Esophagus (tissue), 2 donors: ENCODE data around the gene SLC9A8. TPM values are rescaled to one million over a fixed set of nuclear protein-coding genes. Genes with fewer than 3 reads are reported as not detected.
"Not testable (repeated sequence)": the region's sequence is repeated elsewhere in the genome, so short reads cannot be mapped to it uniquely, and the experiment has no call there.

Experiments
- H3K27ac ChIP-seq, 2 donors: one replicate each; pipeline ENCODE4 v1.5.1; 2013; ENCODE audit warnings: low read depth in 2 of 2, mild to moderate bottlenecking in 2 of 2, inconsistent platforms in 1 of 2, low read length in 1 of 2, moderate library complexity in 1 of 2
- H3K27me3 ChIP-seq, 2 donors: one replicate each; pipeline ENCODE4 v1.6.1; 2013; ENCODE audit warnings: low read length in 2 of 2, control low read depth in 1 of 2, mild to moderate bottlenecking in 1 of 2; ENCODE audit not compliant: insufficient read depth in 2 of 2, control insufficient read depth in 1 of 2
- H3K36me3 ChIP-seq, 2 donors: one replicate each; pipeline ENCODE4 v1.6.1; 2013; ENCODE audit warnings: low read length in 1 of 2; ENCODE audit not compliant: control insufficient read depth in 2 of 2, insufficient read depth in 2 of 2
- H3K4me1 ChIP-seq, 2 donors: one replicate each; pipeline ENCODE4 v1.6.1; 2013; ENCODE audit warnings: low read length in 1 of 2; ENCODE audit not compliant: control insufficient read depth in 2 of 2, insufficient read depth in 2 of 2
- H3K4me3 ChIP-seq, 2 donors: one replicate each; pipeline ENCODE4 v1.5.1; 2013; ENCODE audit warnings: low read length in 2 of 2, mild to moderate bottlenecking in 2 of 2, low read depth in 1 of 2, moderate library complexity in 1 of 2
- H3K9me3 ChIP-seq, 2 donors: one replicate each; pipeline ENCODE4 v1.6.1; 2013; ENCODE audit warnings: mild to moderate bottlenecking in 2 of 2, low read depth in 1 of 2, low read length in 1 of 2, moderate library complexity in 1 of 2; ENCODE audit not compliant: control insufficient read depth in 2 of 2, insufficient read depth in 1 of 2
- WGBS, 2 donors: extraction: QIAGEN DNeasy Blood & Tissue Kit; methylation state at CpG; one replicate each; pipeline ENCODE4 v1.1.7; 2013; 5-methylcytosine and 5-hydroxymethylcytosine counted together
- polyA plus RNA-seq, 2 donors: library from polyadenylated mRNA; stranded (reverse); fragments of 200-250 nt; gene quantifications; one replicate each; pipeline ENCODE4 v1.2.3, GENCODE V29; 2013
- donor health status: healthy with polysubstance abuse.
- donor health status: Bipolar disorder and iron deficiency.

Gene SLC9A8
- polyA plus RNA-seq, 2 donors: 11.5 to 16.6 TPM

DNA sequence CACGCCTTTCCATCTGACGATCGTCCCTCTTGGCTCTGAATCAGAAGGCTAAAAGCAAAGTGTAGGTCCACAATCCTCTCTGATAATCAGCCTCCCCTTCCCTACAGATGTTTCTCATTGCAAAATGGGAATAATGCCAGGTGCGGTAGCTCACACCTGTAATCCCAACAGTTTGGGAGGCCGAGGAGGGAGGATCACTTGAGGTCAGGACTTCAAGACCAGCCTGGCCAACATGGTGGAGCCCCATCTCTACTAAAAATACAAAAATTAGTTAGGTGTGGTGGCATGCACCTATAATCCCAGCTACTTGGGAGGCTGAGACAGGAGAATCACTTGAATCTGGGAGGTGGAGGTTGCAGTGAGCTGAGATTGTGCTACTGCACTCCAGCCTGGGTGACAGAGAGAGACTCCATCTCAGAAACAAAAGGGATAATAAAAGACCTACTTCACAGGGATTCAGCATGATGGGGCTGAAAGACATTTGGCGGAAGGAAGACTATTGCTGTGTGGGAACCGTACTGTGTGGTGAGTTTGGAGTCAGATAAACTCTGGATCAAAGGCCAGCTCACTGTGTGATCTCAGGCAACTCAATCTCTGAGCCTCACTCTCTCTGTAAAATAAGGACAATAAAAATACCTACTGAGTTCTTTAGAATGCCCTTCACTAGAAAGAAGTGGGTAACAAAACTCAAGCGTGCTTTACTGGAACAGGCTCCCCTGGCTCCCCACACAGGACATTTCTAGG is 15.9 kb upstream of the SLC9A8 start:
- Histone ChIP-seq H3K9me3 (no peaks in the 10 kb centered on the region), H3K4me3 (no peak overlapping the region), H3K27ac (no peak overlapping the region), H3K36me3 (no peaks in the 10 kb centered on the region), H3K27me3 (no peaks in the 10 kb centered on the region), H3K4me1 (no peaks in the 10 kb centered on the region)
- 75 to 89% methylated on average over 8 of the region's 8 CpGs for WGBS, 2 donors

DNA sequence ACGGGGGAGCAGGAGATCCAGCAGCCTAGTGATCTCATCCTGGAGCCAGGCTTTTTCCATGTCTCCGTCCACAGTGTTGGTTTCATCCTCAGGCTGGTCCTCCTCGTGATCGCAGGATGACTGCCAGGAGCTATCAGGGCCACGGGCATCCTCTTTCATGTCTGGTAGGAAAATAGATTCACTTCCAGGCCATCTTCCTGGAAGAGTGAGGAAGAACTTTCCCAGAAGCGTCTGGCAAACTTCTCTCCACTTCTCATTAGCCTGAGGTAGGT is 15.3 kb upstream of the SLC9A8 start:
- no peaks in the 10 kb centered on the region for H3K4me1 ChIP-seq
- no peaks in the 10 kb centered on the region for H3K36me3 ChIP-seq
- 76 to 81% methylated on average over 6 of the region's 6 CpGs for WGBS, 2 donors
- H3K27ac ChIP-seq: no peak overlapping the region
- H3K9me3 ChIP-seq: no peaks in the 10 kb centered on the region
- H3K4me3 ChIP-seq: no peak overlapping the region
- H3K27me3 ChIP-seq: no peaks in the 10 kb centered on the region

DNA sequence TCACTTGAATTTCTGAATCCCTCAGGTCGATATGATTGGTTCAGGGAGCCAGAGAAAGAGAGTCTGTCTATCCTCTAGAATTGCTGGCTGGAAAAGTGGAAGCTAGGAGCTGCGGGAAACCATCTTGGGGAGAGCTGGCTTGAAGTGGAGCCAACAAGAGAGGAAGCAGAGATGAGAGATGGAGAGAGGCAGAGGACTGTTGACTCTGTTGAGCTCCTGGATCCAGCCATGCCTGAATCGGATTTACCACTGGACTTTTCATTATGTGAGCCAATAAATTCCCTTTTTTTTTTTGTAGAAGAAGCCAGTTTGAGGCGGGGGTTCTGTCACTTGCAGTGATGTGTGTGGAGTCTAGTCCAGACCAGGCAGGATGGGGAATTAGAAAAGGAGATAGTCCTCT is 13.9 kb upstream of the SLC9A8 start:
- Histone ChIP-seq H3K36me3 (no peaks in the 10 kb centered on the region), H3K4me3 (no peak overlapping the region), H3K27ac (no peak overlapping the region), H3K4me1 (no peaks in the 10 kb centered on the region), H3K9me3 (no peaks in the 10 kb centered on the region), H3K27me3 (no peaks in the 10 kb centered on the region)
- WGBS, 2 donors: 84 to 86% methylated on average over 4 of the region's 4 CpGs

DNA sequence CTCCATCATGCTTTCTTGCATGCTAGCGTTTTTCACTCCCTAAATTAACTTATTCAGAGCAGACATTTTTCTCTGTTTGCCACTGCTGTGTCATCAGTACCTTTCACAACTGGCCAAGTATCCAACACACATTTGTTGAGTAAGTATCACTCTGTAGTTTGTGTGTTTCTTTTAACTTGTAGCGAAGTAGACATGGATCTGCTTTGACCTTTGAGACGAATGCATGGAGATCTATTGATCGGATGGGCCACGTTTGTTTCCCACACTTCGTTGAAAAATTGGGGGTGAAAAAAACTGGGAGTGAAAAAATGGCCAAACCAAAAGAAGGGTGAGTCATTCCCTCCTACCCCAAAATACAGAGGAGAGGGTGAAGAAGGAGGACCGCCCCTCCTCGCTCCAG is 12.9 kb upstream of the SLC9A8 start:
- H3K9me3 ChIP-seq: no peaks in the 10 kb centered on the region
- H3K4me1 ChIP-seq: no peaks in the 10 kb centered on the region
- H3K36me3 ChIP-seq: no peaks in the 10 kb centered on the region
- H3K4me3 ChIP-seq: no peak overlapping the region
- WGBS, 2 donors: 85 to 90% methylated on average over 8 of the region's 8 CpGs
- no peaks in the 10 kb centered on the region for H3K27me3 ChIP-seq
- no peak overlapping the region for H3K27ac ChIP-seq

- no peaks in the 10 kb centered on the region for H3K4me1 ChIP-seq
- H3K4me3 ChIP-seq: no peak overlapping the region
- no peaks in the 10 kb centered on the region for H3K27me3 ChIP-seq
- no peaks in the 10 kb centered on the region for H3K9me3 ChIP-seq
- no peak overlapping the region for H3K27ac ChIP-seq
- WGBS, 2 donors: 79 to 89% methylated on average over 1 of the region's 1 CpG
- no peaks in the 10 kb centered on the region for H3K36me3 ChIP-seq
Observed at GRCh38 chr20:49803418-49803817, 9.2 kb upstream of the SLC9A8 start.

DNA sequence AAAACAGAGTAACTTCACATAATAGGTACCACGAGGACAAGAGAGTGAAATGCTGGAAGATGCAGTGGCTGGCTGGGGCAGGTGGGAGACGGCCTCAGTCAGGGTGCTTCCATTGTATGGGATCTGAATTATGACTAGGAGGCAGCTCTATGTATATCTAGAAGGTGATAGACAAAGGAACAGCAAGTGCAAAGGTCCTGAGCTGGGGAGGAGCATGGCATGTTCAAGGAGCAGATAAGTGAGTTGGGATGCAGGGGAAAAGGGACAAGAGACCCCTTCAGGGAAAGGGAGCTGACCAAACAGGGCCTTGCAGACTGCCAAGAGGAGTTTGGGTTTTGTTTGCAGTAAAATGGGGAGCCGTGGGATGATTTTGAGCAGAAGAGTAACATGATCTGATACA is 8.3 kb upstream of the SLC9A8 start:
- WGBS, 2 donors: 82 to 86% methylated on average over 3 of the region's 3 CpGs
- no peaks in the 10 kb centered on the region for H3K9me3 ChIP-seq
- H3K27me3 ChIP-seq: no peaks in the 10 kb centered on the region
- peak overlapping the region; percentile 79 to 97 for H3K27ac ChIP-seq
- H3K4me3 ChIP-seq: no peak overlapping the region
- H3K4me1 ChIP-seq: no peaks in the 10 kb centered on the region
- no peaks in the 10 kb centered on the region for H3K36me3 ChIP-seq

- peak overlapping the region; percentile 79 to 97 for H3K27ac ChIP-seq
- not testable (repeated sequence) for H3K4me1 ChIP-seq, H3K27me3 ChIP-seq, H3K4me3 ChIP-seq, H3K36me3 ChIP-seq, H3K9me3 ChIP-seq
- 62 to 64% methylated on average over 9 to 10 of the region's 11 CpGs for WGBS, 2 donors
Observed at GRCh38 chr20:49805224-49805876, 7.3 kb upstream of the SLC9A8 start.

DNA sequence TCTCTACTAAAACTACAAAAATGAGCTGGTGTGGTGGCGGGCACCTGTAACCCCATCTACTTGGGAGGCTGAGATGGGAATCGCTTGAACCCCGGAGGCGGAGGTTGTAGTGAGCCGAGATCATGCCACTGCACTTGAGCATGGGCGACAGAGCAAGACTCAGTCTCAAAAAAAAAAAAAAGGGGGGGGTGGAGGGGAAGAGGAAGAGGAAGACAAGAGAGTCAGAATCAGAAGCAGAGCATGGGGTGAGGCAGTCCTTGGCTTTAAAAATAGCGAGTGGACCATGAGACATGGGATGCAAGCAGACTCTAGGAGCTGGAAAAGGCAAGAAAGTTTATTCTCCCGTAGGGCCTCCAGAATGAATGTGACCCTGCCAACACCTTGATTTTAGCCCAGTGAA is 3.9 kb upstream of the SLC9A8 start:
- Histone ChIP-seq H3K4me3 (no peak overlapping the region), H3K4me1 (peaks cover 0 to 11% of the 10 kb centered on the region in 2 donors), H3K27me3 (no peaks in the 10 kb centered on the region), H3K27ac (no peak overlapping the region), H3K9me3 (no peaks in the 10 kb centered on the region), H3K36me3 (no peaks in the 10 kb centered on the region)
- WGBS, 2 donors: 89 to 93% methylated on average over 8 of the region's 8 CpGs

DNA sequence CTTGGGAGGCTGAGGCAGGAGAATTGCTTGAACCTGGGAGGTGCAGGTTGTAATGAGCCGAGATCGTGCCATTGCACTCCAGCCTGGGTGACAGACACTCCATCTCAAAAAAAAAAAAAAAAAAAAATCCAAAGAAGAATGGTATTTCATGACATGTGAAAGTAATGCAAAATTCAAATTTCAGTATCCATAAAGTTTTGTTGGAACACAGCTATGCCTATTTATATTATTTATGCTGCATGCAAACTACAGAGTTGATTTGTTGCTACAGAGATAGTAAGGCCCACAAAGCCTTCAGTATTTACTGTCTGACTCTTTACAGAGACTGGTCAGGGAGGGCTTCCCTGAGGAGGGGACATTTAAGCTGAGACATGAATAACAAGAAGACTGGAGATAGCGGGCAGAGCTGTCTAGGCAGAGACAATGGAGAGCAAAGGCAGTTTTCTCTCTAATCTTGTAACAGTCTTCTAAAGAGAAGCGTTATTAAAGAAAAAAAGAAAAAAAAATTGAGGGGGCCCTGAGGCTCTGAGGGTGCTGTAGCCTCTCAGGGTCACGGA is 2.7 kb upstream of the SLC9A8 start:
- Histone ChIP-seq H3K36me3 (peaks cover 0 to under 1% of the 10 kb centered on the region in 2 donors), H3K27me3 (no peaks in the 10 kb centered on the region), H3K4me1 (peaks cover 0 to 12% of the 10 kb centered on the region in 2 donors), H3K9me3 (no peaks in the 10 kb centered on the region), H3K4me3 (no peak overlapping the region), H3K27ac (peak overlapping the region; percentile 76 to 93)
- 90 to 95% methylated on average over 5 of the region's 5 CpGs for WGBS, 2 donors
